Tibial nerve (tissue), 4 donors: ENCODE results near the gene ACKR2. TPM values are rescaled to one million over a fixed set of nuclear protein-coding genes. Genes with fewer than 3 reads are reported as not detected.

Experiments used
- DNase-seq, 2 donors: peaks; one replicate each; pipeline ENCODE4 v3.0.0-alpha.2; 2019; ENCODE audit warnings: low spot score in 2 of 2
- H3K27ac ChIP-seq, 4 donors: fragments of 200-600 bp; sonication (generic) in 3 of 4; one replicate each; pipeline ENCODE4 v1.5.1; 2017 to 2019; ENCODE audit warnings: mild to moderate bottlenecking in 1 of 4
- H3K27me3 ChIP-seq, 2 donors: fragments of 200-600 bp; sonication (generic) in 1 of 2; one replicate each; pipeline versions ENCODE4 v1.5.1 to v1.6.0; 2017 to 2019
- H3K36me3 ChIP-seq, 3 donors: fragments of 200-600 bp; sonication (generic); one replicate each; pipeline ENCODE4 v1.5.1; 2018 to 2019
- H3K4me1 ChIP-seq, 4 donors: fragments of 200-600 bp; sonication (generic) in 3 of 4; one replicate each; pipeline ENCODE4 v1.5.1; 2017 to 2019
- H3K4me3 ChIP-seq, 4 donors: fragments of 200-600 bp; sonication (generic) in 3 of 4; one replicate each; pipeline ENCODE4 v1.5.1; 2017 to 2019; ENCODE audit warnings: mild to moderate bottlenecking in 1 of 4, moderate library complexity in 1 of 4
- H3K9me3 ChIP-seq, 4 donors: fragments of 200-600 bp; sonication (generic) in 3 of 4; one replicate each; pipeline ENCODE4 v1.5.1; 2017 to 2019
- EP300 ChIP-seq, 2 donors: sonication (generic); formaldehyde crosslinking; IDR thresholded peaks; one replicate each; pipeline ENCODE4 v1.6.1; 2017; ENCODE audit warnings: antibody characterized with exemption in 2 of 2, mild to moderate bottlenecking in 1 of 2
- POLR2A ChIP-seq, 2 donors: fragments of 450-650 bp; IDR thresholded peaks; one replicate each; pipeline ENCODE4 v1.6.1; 2017; ENCODE audit warnings: antibody characterized with exemption in 2 of 2, mild to moderate bottlenecking in 2 of 2, moderate library complexity in 2 of 2
- WGBS, 2 donors: methylation state at CpG; one replicate each; pipeline ENCODE4 v1.1.5; 2018; 5-methylcytosine and 5-hydroxymethylcytosine counted together
- total RNA-seq, 4 donors: library from RNA; depleted of rRNA; stranded (reverse); fragments of >200 nt; gene quantifications; one replicate each; pipeline ENCODE4 v1.1.0, GENCODE V29; 2016
- TF ChIP-seq, protein P1 (sequence below), 5 experiments: fragments of 200-600 bp in 3 of 5; fragments of 450-650 bp in 2 of 5; sonication (generic) in 3 of 5; IDR thresholded peaks; one replicate each; pipeline ENCODE4 v1.5.1; 2016 to 2019; ENCODE audit warnings: antibody characterized with exemption in 5 of 5, mild to moderate bottlenecking in 3 of 5, moderate library complexity in 2 of 5

Gene ACKR2
- total RNA-seq, 4 donors from 2014 or later, result 25.2 to 59.0 (median 38.6) TPM

GRCh38 chr3:42875325-42876151 is 66.3 kb downstream of the ACKR2 start, which contains the start of gene CYP8B1:
Gene CYP8B1 (minus strand): TSS chr3:42875879. CDS start chr3:42875816, 63 bp downstream.
- WGBS, 2 donors, result 79 to 81% methylated on average over 9 to 13 of the region's 13 CpGs
- no peak within 1 kb of the TSS for H3K4me3 ChIP-seq
- peaks cover 0 to 23% (median 0%) of the 10 kb centered on the region in 4 donors for H3K4me1 ChIP-seq
- H3K36me3 ChIP-seq, result no peaks in the 10 kb centered on the region
- no peaks in the 10 kb centered on the region for H3K27me3 ChIP-seq
- H3K27ac ChIP-seq, result peak within 1 kb of the TSS in 1 of 4 donors; percentile 7
- DNase-seq, result no peak
- TF ChIP-seq EP300 (IDR thresholded peaks at IDR 0.05) (no peak), POLR2A (IDR thresholded peaks at IDR 0.05) (no peak)
- TF ChIP-seq, protein P1, sequence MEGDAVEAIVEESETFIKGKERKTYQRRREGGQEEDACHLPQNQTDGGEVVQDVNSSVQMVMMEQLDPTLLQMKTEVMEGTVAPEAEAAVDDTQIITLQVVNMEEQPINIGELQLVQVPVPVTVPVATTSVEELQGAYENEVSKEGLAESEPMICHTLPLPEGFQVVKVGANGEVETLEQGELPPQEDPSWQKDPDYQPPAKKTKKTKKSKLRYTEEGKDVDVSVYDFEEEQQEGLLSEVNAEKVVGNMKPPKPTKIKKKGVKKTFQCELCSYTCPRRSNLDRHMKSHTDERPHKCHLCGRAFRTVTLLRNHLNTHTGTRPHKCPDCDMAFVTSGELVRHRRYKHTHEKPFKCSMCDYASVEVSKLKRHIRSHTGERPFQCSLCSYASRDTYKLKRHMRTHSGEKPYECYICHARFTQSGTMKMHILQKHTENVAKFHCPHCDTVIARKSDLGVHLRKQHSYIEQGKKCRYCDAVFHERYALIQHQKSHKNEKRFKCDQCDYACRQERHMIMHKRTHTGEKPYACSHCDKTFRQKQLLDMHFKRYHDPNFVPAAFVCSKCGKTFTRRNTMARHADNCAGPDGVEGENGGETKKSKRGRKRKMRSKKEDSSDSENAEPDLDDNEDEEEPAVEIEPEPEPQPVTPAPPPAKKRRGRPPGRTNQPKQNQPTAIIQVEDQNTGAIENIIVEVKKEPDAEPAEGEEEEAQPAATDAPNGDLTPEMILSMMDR (IDR thresholded peaks at IDR 0.05), result no peak
- H3K9me3 ChIP-seq, result no peaks in the 10 kb centered on the region

- no peak overlapping the region for H3K4me3 ChIP-seq
- H3K27ac ChIP-seq, result peak overlapping the region in 1 of 4 donors; percentile 7
- TF ChIP-seq, protein P1 (IDR thresholded peaks at IDR 0.05), result no peak
- TF ChIP-seq POLR2A (IDR thresholded peaks at IDR 0.05) (no peak), EP300 (IDR thresholded peaks at IDR 0.05) (no peak)
- H3K36me3 ChIP-seq, result no peaks in the 10 kb centered on the region
- no peaks in the 10 kb centered on the region for H3K9me3 ChIP-seq
- no peak for DNase-seq
- H3K27me3 ChIP-seq, result no peaks in the 10 kb centered on the region
- WGBS, 2 donors, result 57 to 63% methylated on average over 1 of the region's 1 CpG
- peaks cover 0 to 26% (median 2%) of the 10 kb centered on the region in 4 donors for H3K4me1 ChIP-seq
Measured at GRCh38 chr3:42876401-42876800, 67.2 kb downstream of the ACKR2 start.

- 75 to 76% methylated on average over 7 of the region's 7 CpGs for WGBS, 2 donors
Measured at GRCh38 chr3:42876940-42877720, 67.9 kb downstream of the ACKR2 start.

GRCh38 chr3:42877881-42878280 is 68.6 kb downstream of the ACKR2 start:
- TF ChIP-seq POLR2A (IDR thresholded peaks at IDR 0.05) (no peak), EP300 (IDR thresholded peaks at IDR 0.05) (no peak)
- TF ChIP-seq, protein P1 (IDR thresholded peaks at IDR 0.05), result no peak

More at GRCh38 chr3:42876940-42877720, 67.9 kb downstream of the ACKR2 start:
- Histone ChIP-seq H3K4me1 (peaks cover 0 to 23% (median 2%) of the 10 kb centered on the region in 4 donors), H3K4me3 (no peak overlapping the region), H3K36me3 (no peaks in the 10 kb centered on the region), H3K27ac (peak overlapping the region in 1 of 4 donors; percentile 7), H3K9me3 (no peaks in the 10 kb centered on the region), H3K27me3 (no peaks in the 10 kb centered on the region)
- no peak for TF ChIP-seq EP300 (IDR thresholded peaks at IDR 0.05)
- TF ChIP-seq, protein P1 (IDR thresholded peaks at IDR 0.05), result no peak
- no peak for TF ChIP-seq POLR2A (IDR thresholded peaks at IDR 0.05)
- no peak for DNase-seq

More at GRCh38 chr3:42877881-42878280, 68.6 kb downstream of the ACKR2 start:
- no peak for DNase-seq
- Histone ChIP-seq H3K4me1 (peaks cover 0 to 15% (median 2%) of the 10 kb centered on the region in 4 donors), H3K27ac (no peak overlapping the region), H3K36me3 (no peaks in the 10 kb centered on the region), H3K9me3 (no peaks in the 10 kb centered on the region), H3K27me3 (no peaks in the 10 kb centered on the region), H3K4me3 (no peak overlapping the region)
- WGBS, 2 donors, result 87 to 91% methylated on average over 2 of the region's 2 CpGs
